Right lobe of liver (tissue), 6 donors: ENCODE data around the gene PPP2R5A. TPM values are rescaled to one million over a fixed set of nuclear protein-coding genes. Genes with fewer than 3 reads are reported as not detected.

Experiments
- ATAC-seq, 4 donors: fragments of 200-7000 bp; cut with Tn5 transposase; one replicate each; pipeline ENCODE4 v1.9.1; 2020; ENCODE audit warnings: mild to moderate bottlenecking in 4 of 4, moderate library complexity in 4 of 4
- DNase-seq, 3 donors: peaks; one replicate each; pipeline ENCODE4 v3.0.0-alpha.2; 2020
- H3K27ac ChIP-seq, 3 donors: fragments of 200-600 bp; one replicate each; pipeline ENCODE4 v1.8.0; 2022
- H3K27me3 ChIP-seq, 2 donors: fragments of 200-600 bp; one replicate each; pipeline ENCODE4 v1.8.0; 2022
- H3K36me3 ChIP-seq, 4 donors: fragments of 200-600 bp; sonication (generic) in 1 of 4; one replicate each; pipeline versions ENCODE4 v1.5.1 to v1.8.0; 2017 to 2022; ENCODE audit warnings: control low read depth in 1 of 4
- H3K4me1 ChIP-seq, 4 donors: fragments of 200-600 bp; sonication (generic) in 1 of 4; one replicate each; pipeline versions ENCODE4 v1.5.1 to v1.8.0; 2017 to 2022; ENCODE audit warnings: control low read depth in 1 of 4
- H3K4me3 ChIP-seq, 3 donors: fragments of 200-600 bp; one replicate each; pipeline ENCODE4 v1.8.0; 2022
- H3K9me3 ChIP-seq, 4 donors: fragments of 200-600 bp; sonication (generic) in 1 of 4; one replicate each; pipeline versions ENCODE4 v1.5.1 to v1.8.0; 2017 to 2022; ENCODE audit warnings: control low read depth in 1 of 4
- POLR2A ChIP-seq: fragments of 450-650 bp; IDR thresholded peaks from one replicate; pipeline ENCODE4 v1.6.1; 2017; ENCODE audit warnings: antibody characterized with exemption, mild to moderate bottlenecking
- WGBS: methylation state at CpG from one replicate; pipeline ENCODE4 v1.1.6; 2018; ENCODE audit warnings: low coverage, low lambda C conversion rate; ENCODE audit not compliant: insufficient coverage; ENCODE audit errors: missing lambda C conversion rate; 5-methylcytosine and 5-hydroxymethylcytosine counted together
- intact Hi-C, 2 donors: fragments of 100-400 bp; cut with DNase I; formaldehyde crosslinking; loops; one replicate each; pipeline versions ENCODE4 v1.11.2 to v1.14.1; 2022
- total RNA-seq, 6 experiments: library from RNA; depleted of rRNA in 2 of 6; stranded (reverse); fragments of >200 nt in 2 of 6; fragmentation: NEBNext Ultra II Directional in 3 of 6; extraction: Animal tissue kit (Norgen Biotek cat#: 25700) in 3 of 6; gene quantifications; one replicate each; pipeline versions ENCODE4 v1.1.0 to v1.2.4, GENCODE V29; 2016 to 2023
- TF ChIP-seq, protein P1 (sequence below), 4 donors: fragments of 200-600 bp in 3 of 4; fragments of 450-650 bp in 1 of 4; IDR thresholded peaks; one replicate each; pipeline versions ENCODE4 v1.5.1 to v1.8.0; 2016 to 2022; ENCODE audit warnings: antibody characterized with exemption in 4 of 4, mild to moderate bottlenecking in 2 of 4
- donor health status: DM: no; HTN: yes; CAD: no.
- donor health status: DM: no; HTN: no; CAD: no.
- donor health status: DM: no; HTN: no; CAD: no.
- donor health status: DM: no; HTN: yes; CAD: no.
- donor health status: DM: no; HTN: yes; CAD: no.

PPP2R5A gene
- total RNA-seq, 6 experiments from 2014 or later = 28.5 to 57.2 (median 33.3) TPM

DNA sequence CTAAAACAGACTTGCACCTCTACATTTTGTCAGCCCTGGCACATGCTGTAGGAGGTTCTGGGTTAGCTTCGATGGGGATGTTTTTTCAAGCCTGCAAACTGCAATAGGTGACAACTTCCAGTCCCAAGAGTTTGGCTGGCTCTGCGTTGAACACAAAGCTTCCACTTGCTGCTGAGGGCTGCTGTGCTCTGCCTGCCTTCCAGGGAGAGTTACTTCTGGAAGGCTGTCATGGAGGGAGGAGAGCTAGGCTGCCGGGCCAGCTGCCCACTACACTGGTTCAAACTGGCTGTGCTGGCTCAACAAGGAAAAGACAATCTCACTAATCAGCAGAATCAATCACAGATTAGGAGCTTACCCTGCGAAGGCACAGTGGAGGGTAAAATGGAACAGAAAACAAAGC, 46.7 kb upstream of the PPP2R5A start:
- WGBS = 16% methylated on average over 4 of the region's 4 CpGs
- intact Hi-C loops = no loop called here
- H3K27ac ChIP-seq = peak overlapping the region; percentile 87 to 88 (median 87)
- no peak overlapping the region for H3K4me3 ChIP-seq
- H3K27me3 ChIP-seq = no peaks in the 10 kb centered on the region
- peak in 3 of 4 donors; percentile 24 to 53 (median 45) for ATAC-seq
- H3K9me3 ChIP-seq = no peaks in the 10 kb centered on the region
- H3K36me3 ChIP-seq = no peaks in the 10 kb centered on the region
- peaks cover 0 to 64% (median 21%) of the 10 kb centered on the region in 4 donors for H3K4me1 ChIP-seq
- no peak for TF ChIP-seq POLR2A
- TF ChIP-seq, protein P1, sequence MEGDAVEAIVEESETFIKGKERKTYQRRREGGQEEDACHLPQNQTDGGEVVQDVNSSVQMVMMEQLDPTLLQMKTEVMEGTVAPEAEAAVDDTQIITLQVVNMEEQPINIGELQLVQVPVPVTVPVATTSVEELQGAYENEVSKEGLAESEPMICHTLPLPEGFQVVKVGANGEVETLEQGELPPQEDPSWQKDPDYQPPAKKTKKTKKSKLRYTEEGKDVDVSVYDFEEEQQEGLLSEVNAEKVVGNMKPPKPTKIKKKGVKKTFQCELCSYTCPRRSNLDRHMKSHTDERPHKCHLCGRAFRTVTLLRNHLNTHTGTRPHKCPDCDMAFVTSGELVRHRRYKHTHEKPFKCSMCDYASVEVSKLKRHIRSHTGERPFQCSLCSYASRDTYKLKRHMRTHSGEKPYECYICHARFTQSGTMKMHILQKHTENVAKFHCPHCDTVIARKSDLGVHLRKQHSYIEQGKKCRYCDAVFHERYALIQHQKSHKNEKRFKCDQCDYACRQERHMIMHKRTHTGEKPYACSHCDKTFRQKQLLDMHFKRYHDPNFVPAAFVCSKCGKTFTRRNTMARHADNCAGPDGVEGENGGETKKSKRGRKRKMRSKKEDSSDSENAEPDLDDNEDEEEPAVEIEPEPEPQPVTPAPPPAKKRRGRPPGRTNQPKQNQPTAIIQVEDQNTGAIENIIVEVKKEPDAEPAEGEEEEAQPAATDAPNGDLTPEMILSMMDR (IDR thresholded peaks at IDR 0.05) = no peak
- peak; percentile 65 to 79 (median 77) for DNase-seq

DNA sequence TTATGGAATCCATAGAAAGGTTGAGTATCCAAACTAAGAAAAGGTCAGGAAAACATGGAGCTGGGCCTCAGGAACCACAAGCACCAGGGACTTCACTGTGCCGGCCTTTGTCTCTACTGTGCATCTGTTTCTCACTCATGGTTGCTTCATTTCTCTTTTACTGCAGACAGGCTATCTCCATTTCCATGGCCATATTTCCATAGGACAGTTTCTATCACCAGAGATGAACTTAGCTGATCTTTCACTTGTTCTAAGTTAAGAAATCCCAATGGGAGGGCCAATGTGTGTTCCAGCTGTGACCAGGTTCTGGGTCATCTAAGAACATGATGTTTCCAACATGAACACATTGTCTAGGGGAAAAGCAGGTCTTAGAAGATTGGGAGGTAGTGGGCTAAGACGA, 43.7 kb upstream of the PPP2R5A start:
- ATAC-seq = peak in 1 of 4 donors; percentile 42
- intact Hi-C loops = no loop called here

DNA sequence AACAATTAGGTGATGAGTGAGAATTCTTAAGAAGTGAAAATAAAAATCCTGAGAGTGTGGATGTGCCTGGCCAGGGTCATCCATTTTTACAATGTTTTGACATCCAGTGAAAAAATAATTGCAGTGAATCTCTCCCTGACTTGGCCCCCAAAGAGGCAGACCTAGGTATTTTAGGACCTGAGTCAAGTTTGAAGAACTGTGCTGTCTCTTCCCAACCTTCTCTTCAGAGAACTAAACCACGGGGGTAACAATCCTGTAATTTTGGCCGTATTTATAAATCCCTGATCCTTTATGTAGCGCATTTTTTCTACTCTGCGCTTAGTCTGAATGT, 43.3 kb upstream of the PPP2R5A start:
- no peaks in the 10 kb centered on the region for H3K27me3 ChIP-seq
- intact Hi-C loops = no loop called here
- ATAC-seq (no peak), DNase-seq (no peak)
- H3K4me1 ChIP-seq = peaks cover 0 to 69% (median 21%) of the 10 kb centered on the region in 4 donors
- no peaks in the 10 kb centered on the region for H3K36me3 ChIP-seq
- peak overlapping the region in 2 of 3 donors; percentile 3 to 6 for H3K4me3 ChIP-seq
- H3K9me3 ChIP-seq = no peaks in the 10 kb centered on the region
- TF ChIP-seq, protein P1 (IDR thresholded peaks at IDR 0.05) = no peak
- no peak for TF ChIP-seq POLR2A
- peak overlapping the region; percentile 87 to 97 (median 96) for H3K27ac ChIP-seq
- WGBS = 64% methylated on average over 4 of the region's 4 CpGs

More for the DNA sequence above, 43.7 kb upstream of the PPP2R5A start:
- no peaks in the 10 kb centered on the region for H3K27me3 ChIP-seq
- peaks cover 0 to 73% (median 23%) of the 10 kb centered on the region in 4 donors for H3K4me1 ChIP-seq
- H3K4me3 ChIP-seq = no peak overlapping the region
- no peak for TF ChIP-seq POLR2A
- TF ChIP-seq, protein P1 (IDR thresholded peaks at IDR 0.05) = no peak
- H3K27ac ChIP-seq = peak overlapping the region; percentile 87 to 97 (median 96)
- no peaks in the 10 kb centered on the region for H3K36me3 ChIP-seq
- 79% methylated on average over 2 of the region's 2 CpGs for WGBS
- H3K9me3 ChIP-seq = no peaks in the 10 kb centered on the region
- peak in 1 of 3 donors; percentile 38 for DNase-seq

DNA sequence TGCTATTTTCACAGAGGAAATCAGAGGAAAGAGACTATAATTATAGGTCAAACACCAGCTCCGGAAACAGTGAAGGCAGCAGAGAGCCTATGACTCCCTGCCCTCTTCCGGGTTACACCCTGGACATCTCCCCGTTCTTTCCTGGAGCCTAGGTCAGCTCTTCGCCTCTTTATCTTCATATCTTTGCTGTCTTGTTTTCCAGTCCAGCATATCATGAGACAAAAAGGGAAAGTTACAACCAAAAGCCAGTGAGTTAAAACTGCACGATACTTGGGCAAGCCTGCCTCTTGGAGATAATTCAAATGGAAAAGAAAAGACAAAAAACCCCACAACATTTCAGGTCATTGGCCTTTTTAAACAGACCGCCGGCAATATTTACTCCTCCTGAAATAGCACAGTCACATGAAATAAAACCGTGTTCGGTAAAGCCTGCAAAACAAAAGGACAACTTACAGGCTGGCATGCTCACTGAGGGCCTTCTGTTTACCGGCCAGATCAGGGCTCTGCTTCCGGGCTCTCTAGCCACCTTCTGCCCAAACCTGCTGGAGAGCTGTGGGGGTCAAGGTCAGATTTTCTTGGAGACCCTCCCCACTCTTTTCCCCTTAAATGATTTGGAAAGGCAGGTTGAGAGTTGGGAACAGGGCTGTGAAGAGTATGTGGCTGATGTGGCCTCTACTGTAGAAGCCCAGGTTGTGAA, 42.8 kb upstream of the PPP2R5A start:
- H3K27me3 ChIP-seq = no peaks in the 10 kb centered on the region
- DNase-seq (peak; percentile 52 to 76 (median 73)), ATAC-seq (peak; percentile 66 to 85 (median 72))
- peak overlapping the region in 2 of 3 donors; percentile 3 to 6 for H3K4me3 ChIP-seq
- H3K36me3 ChIP-seq = no peaks in the 10 kb centered on the region
- H3K9me3 ChIP-seq = no peaks in the 10 kb centered on the region
- peak overlapping the region; percentile 87 to 97 (median 96) for H3K27ac ChIP-seq
- WGBS = 19% methylated on average over 11 of the region's 11 CpGs
- intact Hi-C loops = no loop called here
- H3K4me1 ChIP-seq = peaks cover 0 to 64% (median 18%) of the 10 kb centered on the region in 4 donors
- peak; percentile 18 for TF ChIP-seq POLR2A
- TF ChIP-seq, protein P1 (IDR thresholded peaks at IDR 0.05) = no peak
